ENCODE measurements around the gene GRIP2. TPM values are rescaled to one million over a fixed set of nuclear protein-coding genes. Genes with fewer than 3 reads are reported as not detected.
A peak's percentile ranks its signal among the peaks of the same experiment; 100 is the strongest.

Gene GRIP2
- total RNA-seq, 1 donor from 2014 or later, result 2.3 TPM

DNA sequence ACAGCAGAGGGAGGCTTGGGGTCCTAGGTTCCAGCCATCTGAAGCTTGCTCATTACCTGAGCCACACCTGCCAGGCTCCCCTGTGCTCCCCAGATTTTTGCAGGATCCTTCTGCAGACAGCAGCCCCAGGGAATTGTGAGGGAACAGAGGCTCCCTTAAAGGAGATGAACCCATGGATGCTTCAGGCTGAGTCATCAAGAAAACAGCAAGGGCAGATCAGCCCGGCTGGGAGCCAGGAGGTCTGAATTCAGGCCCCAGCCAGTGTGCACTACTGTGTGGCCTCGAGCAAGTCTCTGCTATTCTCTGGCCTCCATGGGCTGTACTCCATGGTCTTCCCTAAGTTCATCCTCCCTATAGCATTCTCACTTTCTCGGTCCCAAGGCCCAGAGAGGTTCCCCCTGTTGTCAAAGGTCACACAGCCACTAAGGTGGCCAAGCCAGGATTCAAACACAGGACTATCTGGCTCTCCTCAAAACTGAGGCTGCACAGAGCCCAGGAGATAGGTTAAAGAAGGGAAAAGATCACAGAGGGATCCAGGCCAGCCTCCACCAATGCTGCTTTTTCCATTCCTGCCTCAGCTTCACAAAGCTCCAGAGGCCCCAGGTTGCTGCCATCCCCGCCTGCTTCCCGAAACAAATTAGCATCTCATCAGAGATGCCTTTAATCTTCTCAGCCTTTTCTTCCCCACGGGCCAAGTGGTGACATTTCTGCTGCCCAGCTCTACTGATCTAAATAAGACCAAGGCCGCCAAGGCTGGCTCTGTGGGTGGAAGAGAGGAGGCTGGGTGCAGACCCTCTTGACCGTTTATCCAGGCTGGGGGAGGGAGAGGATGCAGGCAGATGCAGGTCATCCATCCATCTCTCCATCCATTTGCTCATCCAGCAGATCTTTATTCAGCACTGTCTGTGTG, 21.2 kb upstream of the GRIP2 start:
- DNase-seq (ENCODE audit: low spot score), result no peak

DNA sequence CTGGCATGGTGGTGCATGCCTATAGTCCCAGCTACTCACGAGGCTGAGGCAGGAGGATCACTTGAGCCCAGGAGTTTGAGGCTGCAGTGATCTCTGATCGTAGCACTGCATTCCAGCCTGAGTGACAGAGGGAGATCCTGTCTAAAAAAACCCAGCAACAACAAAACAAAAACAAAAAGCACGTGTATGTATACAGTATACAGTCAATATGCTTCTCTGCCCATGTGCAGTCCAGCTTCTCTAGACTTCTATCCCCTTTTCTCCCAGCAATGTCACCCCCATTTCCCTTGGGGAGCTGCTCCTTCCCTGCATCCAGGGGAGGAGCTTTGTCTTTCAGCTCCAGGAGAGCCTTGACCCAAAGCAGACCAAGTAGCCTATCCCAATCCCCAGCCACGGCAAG, 20.0 kb upstream of the GRIP2 start:
- no peak for DNase-seq (ENCODE audit: low spot score)

DNA sequence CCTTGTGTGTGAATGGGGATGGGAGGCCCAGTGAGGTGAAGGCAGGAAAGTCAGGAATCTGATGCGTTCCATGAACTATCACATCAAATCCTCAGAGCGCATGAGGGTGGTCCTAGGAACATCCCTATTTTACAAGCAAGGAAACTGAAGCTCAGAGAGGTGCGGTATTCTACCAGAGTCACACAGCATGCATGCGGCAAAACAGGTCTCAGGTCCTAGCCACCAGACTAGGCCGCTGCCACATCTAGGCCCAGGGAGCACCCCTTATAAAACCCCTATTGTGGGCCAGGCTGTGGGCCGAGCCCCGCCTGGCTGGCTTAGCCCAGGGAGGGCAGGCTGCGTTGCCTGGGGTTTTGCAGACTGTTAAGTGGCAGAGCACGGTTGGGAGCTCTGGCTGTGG, 17.9 kb upstream of the GRIP2 start:
- no peak for DNase-seq (ENCODE audit: low spot score)

DNA sequence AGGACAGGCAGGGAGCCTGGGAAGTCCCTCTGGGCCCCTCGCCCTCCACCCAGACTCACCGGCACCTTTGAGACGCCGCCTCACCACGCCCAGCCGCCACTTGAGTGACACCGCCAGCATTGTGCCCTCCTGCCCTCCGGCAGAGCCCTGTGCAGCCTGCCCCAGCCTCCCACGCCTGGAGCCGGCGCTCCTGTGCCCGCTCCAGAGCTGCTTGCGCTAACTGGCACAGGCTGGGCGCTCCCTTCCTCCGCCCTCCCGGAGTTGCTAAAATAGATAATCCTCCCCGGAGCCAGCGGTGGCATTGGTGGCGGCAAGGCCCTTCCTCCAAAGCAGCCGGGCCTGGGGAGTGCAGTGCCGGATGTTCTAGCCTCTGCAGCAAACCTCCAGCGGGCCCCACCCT, 15.7 kb upstream of the GRIP2 start:
- no peak for DNase-seq (ENCODE audit: low spot score)

DNA sequence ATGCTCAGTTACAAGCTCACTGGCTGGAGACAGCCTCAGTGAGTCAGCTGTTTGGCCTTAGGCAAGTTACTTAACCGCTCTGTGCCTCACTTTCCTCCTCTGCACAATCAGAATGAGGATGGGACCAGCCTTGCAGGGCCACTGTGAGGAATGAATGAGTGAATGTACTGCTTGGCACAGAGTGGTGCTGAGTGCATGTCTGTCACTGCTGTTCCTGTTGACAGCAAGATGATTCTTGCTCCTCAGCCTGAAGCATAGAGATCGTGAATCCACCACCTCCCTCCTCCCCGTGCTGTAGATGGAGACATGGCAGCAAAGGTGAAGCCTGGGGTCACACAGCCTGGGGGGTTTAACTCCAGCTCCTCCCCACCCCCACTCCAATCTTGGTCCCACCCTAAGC, 14.6 kb upstream of the GRIP2 start:
- no peak for DNase-seq (ENCODE audit: low spot score)

DNA sequence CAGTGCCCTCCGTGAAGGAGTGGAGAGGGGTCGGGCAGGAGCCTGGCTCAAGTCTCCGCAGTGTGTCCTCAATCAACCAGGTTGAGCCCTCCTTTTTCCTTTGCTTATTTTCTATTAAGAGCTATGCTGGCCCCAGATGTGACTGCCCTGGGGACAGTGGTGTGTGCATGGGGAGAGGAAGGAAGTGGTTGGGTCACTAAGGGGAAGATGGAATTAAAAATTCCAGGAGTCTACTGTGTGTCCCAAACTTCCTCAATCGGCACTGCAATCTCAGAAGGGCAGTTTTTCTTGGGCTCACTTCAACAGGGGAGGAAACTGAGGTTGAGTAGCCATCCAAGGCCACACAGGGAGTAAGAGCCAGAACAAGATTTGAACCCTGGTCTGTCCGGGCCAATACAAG, 13.7 kb upstream of the GRIP2 start:
- no peak for DNase-seq (ENCODE audit: low spot score)

DNA sequence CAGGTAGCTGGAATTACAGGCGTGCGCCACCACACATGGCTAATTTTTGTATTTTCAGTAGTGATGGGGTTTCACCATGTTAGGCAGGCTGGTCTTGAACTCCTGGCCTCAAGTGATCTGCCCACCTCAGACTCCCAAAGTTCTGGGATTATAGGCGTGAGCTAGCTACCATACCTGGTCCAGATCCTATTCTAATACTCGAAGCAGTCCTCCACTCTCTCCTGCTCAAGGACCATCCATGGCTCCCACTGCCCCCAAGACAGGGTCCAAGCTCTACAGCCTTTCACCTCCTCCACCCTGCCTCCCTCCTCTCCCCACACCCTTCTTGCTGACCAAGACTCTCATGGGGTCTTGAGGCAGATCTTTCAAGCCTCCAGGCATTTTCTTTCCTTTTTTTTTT, 12.6 kb upstream of the GRIP2 start:
- DNase-seq (ENCODE audit: low spot score), result no peak

DNA sequence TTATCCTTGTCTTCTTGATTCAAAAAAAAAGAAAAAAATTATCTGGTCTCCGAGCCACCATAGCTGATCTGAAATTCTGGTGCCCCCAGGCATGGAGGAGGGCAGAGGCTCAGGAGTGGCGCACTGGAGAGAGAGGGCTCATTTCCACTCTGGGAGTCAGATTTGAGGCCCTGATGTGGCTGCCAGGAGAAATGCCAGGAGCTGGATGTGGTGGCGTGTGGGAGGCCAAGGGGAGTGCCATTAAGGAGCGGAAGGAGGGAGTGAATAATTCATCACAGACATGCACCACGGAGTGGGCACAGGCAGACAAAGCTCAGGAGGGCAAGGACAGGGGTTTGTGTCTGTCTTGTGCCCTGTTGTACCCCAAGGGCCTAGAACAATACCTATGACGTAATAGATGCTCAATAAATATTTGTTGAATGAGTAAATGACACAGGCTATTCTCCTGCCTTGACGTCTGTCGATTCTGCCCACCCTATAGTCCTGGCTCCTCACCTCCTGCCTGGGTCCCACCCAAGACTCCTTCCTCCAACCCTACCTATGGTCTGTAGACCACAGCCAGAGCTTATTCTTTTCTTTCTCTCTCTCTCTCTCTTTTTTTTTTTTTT, 12.0 kb upstream of the GRIP2 start:
- DNase-seq (ENCODE audit: low spot score), result no peak

DNA sequence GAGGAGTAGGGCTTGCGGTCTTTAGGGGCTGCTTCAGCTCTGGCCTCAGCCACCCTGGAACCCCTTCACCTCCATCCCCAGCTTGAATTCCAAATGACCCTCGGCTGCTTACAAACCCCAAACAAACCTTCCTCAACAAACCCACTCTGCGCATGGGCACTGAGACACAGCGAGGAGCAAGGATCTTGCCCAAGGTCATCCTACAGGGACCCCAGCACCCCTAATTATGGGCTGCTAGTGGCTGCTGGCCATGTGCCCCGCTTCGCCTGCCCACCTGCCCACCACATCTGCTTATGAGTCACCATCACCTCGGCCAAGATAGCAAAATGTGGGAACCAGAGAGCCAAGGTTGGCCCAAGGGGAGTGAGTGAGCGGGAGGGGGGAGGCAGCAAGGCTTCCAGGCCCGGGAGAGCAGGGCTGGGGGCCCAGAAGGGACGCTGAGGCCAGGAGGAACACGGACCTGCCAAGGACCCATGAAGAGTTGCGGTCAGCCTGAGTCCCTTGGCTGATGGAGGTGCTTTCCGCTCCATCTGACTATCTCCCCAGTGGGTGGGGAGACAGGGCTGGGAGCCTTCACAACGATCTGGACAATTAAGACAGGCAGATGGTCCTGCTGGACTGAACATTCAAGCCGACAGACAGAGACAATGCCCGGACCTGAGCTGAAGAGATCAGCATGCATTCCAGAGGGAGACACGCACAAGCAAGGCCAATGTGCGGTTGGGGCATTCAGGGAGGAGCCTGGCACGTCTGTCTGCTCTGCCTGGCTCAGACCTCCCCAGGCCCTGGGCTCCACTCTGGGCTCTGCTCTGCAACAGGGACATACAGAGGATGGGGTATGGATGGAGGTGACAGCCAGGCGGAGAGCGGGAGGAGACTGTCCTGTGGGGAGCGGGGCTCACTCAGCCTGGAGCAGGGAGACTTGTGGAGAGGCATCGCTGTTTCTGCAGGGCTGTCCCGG, 10.8 kb upstream of the GRIP2 start:
- DNase-seq (ENCODE audit: low spot score), result no peak

DNA sequence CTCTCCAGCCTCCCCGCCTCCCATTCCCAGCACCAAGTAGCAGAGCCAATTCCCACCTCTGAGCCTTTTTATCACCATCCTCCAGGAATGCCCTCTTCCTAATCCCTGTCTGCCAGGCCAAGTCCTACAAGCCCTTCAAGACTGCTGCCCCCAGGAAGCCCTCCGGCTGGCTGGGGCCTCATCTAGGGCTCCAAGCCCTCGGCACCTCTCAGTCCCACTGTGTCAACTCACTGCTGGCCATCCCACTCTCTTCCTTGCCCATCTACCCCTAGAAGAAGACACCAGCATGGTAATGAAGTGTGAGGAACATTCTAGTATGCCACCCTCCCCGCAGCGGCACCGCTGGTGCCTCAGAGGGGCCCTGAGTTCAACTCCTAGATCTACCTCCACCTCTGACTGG, 10.0 kb upstream of the GRIP2 start:
- no peak for DNase-seq (ENCODE audit: low spot score)

DNA sequence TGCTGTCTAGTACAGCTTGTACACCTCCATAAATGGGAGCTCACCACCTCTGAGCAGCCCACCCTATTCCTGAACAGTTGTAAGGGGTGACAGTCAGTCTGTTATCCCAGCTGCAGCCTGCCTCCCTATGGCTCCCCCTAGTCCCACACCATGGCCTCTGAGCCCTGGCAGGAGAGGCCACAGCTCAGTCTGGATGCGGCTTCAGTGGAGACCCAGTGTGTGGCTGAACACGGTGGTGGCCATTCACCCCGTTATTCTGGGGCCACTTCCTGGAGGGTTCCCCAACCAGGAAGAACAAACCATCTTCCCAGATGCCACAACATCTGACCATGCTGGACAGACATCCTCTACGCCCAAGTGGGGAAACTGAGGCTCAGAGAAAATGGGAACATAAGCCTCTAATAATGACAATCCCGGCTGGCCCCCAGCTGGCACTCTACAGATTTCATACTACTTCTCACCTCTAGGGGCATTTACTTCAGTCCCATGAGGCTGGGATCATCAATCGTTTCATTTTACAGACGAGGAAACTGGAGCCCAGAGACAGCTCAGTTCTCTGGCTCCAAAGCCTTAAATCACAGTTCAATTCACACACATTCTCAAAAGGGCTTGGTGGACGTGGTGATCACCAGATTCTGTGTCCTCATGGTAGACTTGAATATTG, 9.2 kb upstream of the GRIP2 start:
- DNase-seq (ENCODE audit: low spot score), result no peak

DNA sequence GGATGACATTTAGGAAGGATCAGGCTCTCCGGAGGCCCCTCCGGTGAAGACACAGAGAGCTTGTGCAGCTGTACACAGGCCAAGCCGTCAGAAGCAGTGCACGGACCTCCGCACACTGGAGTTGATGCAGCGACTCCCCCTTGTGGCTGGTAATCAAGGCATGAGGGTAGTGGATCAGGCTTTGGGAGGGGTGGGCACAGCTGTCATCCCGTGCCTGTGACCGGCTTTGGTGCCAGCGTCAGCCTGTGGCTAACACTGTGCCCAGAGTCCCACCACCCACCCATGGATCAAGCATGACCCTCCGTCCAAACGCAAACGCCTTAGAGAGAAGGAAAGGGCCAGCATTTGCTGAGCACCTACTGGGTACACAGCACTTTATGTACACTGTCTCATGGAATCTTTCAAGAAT, 8.2 kb upstream of the GRIP2 start:
- DNase-seq (ENCODE audit: low spot score), result peak; percentile 68

DNA sequence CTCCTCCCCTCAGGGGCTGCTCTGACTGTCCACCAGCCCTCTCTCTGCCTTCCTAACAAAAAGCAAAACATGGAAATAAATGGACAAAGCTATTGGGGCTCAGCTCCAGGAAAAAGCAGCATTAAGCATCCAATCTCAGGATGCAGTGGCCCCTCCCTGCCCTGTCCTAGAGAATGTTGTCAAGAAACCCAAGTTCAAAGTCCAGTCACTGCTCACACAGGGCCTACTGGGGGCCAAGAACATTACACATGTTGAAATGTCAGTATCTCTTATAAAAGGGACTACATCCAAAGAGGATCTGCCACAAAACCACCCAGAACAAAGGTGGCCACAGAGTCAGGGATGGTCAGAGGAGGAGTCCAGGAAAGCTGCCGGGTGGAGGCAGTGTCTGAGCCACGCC, 7.6 kb upstream of the GRIP2 start:
- no peak for DNase-seq (ENCODE audit: low spot score)

DNA sequence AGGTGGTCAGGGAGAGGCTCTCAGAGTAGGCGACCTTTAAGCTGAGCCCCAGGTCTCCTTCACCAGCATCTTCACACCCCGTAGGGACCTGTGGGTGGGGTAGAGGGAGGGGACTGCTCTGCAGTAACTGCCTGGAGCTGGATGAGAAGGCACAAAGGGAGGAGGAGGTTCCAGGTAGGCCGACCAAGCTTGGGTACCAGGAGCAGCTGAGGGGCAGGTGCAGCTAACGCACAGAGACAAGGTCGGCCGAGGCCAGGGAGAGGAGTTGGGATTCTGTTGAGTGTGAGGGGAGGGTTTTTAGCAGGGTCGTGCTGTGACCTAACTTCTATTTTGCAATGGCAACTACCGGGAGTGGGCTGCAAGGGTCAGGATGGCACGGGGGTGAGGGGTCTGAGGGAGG, 5.9 kb upstream of the GRIP2 start:
- DNase-seq (ENCODE audit: low spot score), result no peak

DNA sequence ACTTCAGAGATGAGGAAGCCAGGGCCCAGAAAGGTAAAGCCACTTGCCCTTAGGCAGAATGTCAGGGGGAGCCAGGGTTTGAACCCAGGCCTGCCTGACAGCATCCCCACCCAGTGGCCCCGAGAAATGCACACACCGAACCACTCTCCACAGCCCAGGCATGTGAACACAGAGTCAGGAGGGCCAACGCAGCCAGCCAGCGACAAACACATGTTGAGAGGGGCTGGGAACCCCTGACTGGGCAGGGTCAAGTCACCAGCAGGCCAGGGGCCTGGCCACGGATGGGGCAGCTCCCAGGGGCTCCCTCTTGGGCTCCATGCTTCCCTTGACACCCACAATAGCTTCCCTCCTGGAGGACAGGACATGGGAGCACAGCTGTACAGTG, 5.1 kb upstream of the GRIP2 start:
- no peak for DNase-seq (ENCODE audit: low spot score)

DNA sequence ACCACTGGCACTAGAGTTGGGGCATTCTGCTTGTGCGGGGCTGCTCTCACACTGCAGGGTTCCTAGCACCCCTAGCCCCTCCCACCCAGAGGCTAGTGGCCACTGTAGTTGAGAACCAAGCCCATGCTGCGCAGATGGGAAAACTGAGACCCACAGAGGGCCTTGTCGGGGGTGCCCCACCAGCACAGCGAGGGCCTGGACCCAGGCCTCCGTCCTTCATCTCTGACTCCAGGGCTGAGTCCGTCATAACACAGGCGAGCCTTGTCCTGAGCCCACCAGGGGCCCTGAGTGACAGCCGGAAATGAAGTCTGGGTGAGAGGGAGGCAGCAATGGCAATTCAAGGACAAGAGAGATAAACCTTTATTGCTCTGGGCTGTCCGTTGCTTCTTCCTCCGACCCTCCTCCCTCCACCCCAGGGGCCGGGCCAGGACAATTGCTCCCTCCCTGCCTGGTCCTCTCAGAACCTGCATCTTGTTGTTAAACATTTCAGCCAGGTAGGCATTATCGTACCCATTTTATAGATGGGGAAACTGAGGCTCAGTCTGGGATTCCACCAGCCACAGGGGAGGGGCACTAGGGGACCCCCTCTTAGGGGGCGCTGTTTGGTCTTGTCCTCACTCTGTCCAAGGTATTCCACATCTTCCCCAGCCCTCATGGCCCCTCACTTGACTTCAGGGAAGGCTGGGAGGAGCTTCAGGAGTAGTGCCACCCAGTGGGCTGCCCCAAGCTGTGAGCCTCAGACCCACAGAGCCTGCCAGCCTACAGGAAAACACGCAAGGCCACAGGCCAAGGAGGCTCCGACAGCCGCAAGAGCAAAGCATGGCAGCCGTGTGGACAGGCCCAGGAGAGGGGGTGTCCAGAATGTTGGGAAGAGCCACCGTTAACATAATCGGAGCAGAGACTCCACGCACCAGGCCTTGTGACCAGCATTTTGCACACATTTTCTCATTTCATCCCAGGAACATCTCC, 4.4 kb upstream of the GRIP2 start:
- DNase-seq (ENCODE audit: low spot score), result no peak

DNA sequence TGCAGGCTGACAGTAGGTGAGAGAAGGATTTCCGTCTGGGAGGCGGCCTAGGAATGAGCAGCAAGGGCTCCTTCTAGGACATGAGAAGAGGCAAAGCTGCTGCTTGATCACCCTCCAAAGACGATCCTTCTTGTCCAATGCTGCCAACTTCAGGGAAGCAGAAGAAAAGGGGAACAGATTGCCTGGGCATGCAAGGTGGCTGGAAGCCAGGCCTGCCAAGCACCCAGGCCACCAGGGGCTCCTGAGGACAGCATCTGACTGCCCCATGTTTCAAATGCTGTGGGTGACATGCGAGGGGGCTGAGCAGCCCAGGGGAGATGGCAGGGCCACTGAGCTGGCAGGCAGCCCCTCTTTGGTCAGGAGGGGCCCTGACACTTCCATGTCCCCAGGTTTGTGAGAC, 3.3 kb upstream of the GRIP2 start:
- DNase-seq (ENCODE audit: low spot score), result no peak

DNA sequence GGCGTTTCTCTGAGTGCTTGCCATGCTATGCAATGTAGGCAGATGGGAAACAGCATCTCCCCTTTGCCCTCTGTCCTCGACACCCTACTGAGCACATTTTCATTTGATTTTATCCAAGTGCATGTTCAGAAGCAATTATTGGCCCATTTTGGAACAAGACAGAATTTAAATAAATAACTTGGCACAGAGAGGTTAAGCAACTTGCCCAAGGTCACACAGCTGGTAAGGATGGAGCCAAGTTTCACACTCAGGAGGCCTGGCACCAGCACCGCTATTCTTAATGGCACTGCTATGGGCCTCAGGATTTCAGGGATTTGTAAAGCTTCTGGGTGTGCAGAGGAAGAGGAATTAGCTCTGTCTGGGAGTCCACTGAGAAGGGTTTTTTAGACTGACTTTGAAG, 2.5 kb upstream of the GRIP2 start:
- DNase-seq (ENCODE audit: low spot score), result no peak

DNA sequence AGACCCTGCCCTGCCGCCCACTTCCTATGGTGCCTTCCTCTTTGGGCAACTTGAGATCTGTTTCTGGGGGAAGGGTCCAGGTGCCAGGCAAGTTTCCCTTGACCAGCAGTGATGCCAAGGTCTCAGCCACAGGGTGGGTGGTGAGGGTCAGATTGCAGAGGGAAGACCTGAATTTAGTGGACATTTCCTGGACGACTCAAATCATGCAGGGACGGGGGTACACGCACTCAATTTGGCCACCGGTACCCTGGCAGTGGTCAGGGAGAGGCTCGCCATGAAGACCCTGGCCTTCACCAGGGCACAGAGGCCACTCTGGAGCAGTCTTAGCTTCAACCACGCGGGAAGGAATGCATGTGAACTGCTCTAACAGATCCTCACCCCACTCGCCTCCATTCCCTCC, 1.5 kb upstream of the GRIP2 start:
- DNase-seq (ENCODE audit: low spot score), result no peak

DNA sequence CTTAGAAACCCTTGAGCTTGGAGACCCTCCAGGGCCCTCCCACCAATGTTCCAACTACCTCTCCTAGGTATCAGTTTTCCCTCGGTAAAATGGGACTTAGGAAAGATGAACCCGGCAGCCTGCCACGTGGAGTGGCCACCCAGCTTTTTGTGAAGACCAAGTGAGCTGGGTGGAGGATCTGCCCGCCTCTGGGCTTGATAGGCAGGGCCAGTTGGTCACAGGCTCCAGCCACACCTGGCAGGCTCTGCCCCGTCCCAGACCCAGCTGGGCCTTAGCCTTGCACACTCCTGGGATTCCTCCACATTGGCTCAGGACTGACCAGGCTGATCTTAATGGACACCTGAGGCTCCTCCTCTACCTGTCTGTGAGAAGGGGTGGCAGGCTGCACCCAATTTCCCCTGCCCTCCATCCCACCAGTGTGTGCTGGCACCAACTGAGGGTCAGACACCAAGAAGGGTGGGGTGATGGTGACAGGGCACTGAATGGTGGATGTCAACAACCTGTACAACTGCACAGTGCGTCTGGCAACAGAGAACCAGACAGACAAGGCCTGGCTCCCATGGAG, 761 bp upstream of the GRIP2 start:
- no peak for DNase-seq (ENCODE audit: low spot score)
